ENCODE results near the gene TAS2R40. TPM values are rescaled to one million over a fixed set of nuclear protein-coding genes. Genes with fewer than 3 reads are reported as not detected.

TAS2R40 gene
- total RNA-seq, 4 donors from 2014 or later: not detected

- ATAC-seq (ENCODE audit: low FRiP score) (no peak), DNase-seq (ENCODE audit: low spot score) (no peak)
Measured at GRCh38 chr7:143239813-143240212, 18.0 kb downstream of the TAS2R40 start.

GRCh38 chr7:143240291-143241168 is 18.7 kb downstream of the TAS2R40 start:
- ATAC-seq (ENCODE audit: low FRiP score) (peak; percentile 92), DNase-seq (ENCODE audit: low spot score) (no peak)
- TF ChIP-seq CTCF (IDR thresholded peaks at IDR 0.05): peak in 1 of 3 donors; percentile 9

More at GRCh38 chr7:143239813-143240212, 18.0 kb downstream of the TAS2R40 start:
- no peak for TF ChIP-seq CTCF (IDR thresholded peaks at IDR 0.05)

- TF ChIP-seq CTCF (IDR thresholded peaks at IDR 0.05): no peak
- no peak for ATAC-seq (ENCODE audit: low FRiP score)
- no peak for DNase-seq (ENCODE audit: low spot score)
Measured at GRCh38 chr7:143242306-143242705, 20.5 kb downstream of the TAS2R40 start.

GRCh38 chr7:143243111-143243510 is 21.3 kb downstream of the TAS2R40 start:
- ATAC-seq (ENCODE audit: low FRiP score) (no peak), DNase-seq (ENCODE audit: low spot score) (no peak)
- no peak for TF ChIP-seq CTCF (IDR thresholded peaks at IDR 0.05)

- ATAC-seq (ENCODE audit: low FRiP score) (no peak), DNase-seq (ENCODE audit: low spot score) (no peak)
- no peak for TF ChIP-seq CTCF (IDR thresholded peaks at IDR 0.05)
Measured at GRCh38 chr7:143243614-143244013, 21.8 kb downstream of the TAS2R40 start.

GRCh38 chr7:143244321-143244720 is 22.5 kb downstream of the TAS2R40 start:
- TF ChIP-seq CTCF (IDR thresholded peaks at IDR 0.05): no peak
- DNase-seq (ENCODE audit: low spot score): no peak
- ATAC-seq (ENCODE audit: low FRiP score): no peak

- no peak for ATAC-seq (ENCODE audit: low FRiP score)
- no peak for TF ChIP-seq CTCF (IDR thresholded peaks at IDR 0.05)
- DNase-seq (ENCODE audit: low spot score): no peak
Measured at GRCh38 chr7:143245123-143245522, 23.3 kb downstream of the TAS2R40 start.
